Neuronal stem cell (in vitro differentiated cells): ENCODE data around the gene OR1M1.

Source experiments
- DNase-seq: peaks from one replicate; pipeline ENCODE4 v3.0.0-alpha.2; 2013; ENCODE audit warnings: low spot score
- H2AFZ ChIP-seq: one replicate; pipeline ENCODE4 v1.6.1; 2013; ENCODE audit warnings: mild to moderate bottlenecking, low read length, inconsistent platforms
- H2AK5ac ChIP-seq: 2 replicates; pipeline ENCODE4 v1.6.1; 2013; ENCODE audit warnings: low read depth, mild to moderate bottlenecking, inconsistent platforms, low read length, moderate library complexity, mixed read lengths
- H2BK120ac ChIP-seq: 2 replicates; pipeline ENCODE4 v1.6.1; 2013; ENCODE audit warnings: low read depth, mild to moderate bottlenecking, inconsistent platforms, low read length, moderate library complexity, mixed read lengths
- H2BK12ac ChIP-seq: one replicate; pipeline ENCODE4 v1.6.1; 2013; ENCODE audit warnings: low read length, inconsistent platforms
- H2BK15ac ChIP-seq: 2 replicates; pipeline ENCODE4 v1.6.1; 2013; ENCODE audit warnings: mild to moderate bottlenecking, low read length, inconsistent platforms, mixed read lengths
- H2BK5ac ChIP-seq: one replicate; pipeline ENCODE4 v1.6.1; 2013; ENCODE audit warnings: inconsistent platforms, mild to moderate bottlenecking, low read length, moderate library complexity
- H3K14ac ChIP-seq: one replicate; pipeline ENCODE4 v1.6.1; 2013; ENCODE audit warnings: low read length, inconsistent platforms
- H3K18ac ChIP-seq: 2 replicates; pipeline ENCODE4 v1.6.1; 2013; ENCODE audit warnings: low read length, inconsistent platforms
- H3K23ac ChIP-seq: 2 replicates; pipeline ENCODE4 v1.6.1; 2013; ENCODE audit warnings: low read depth, mild to moderate bottlenecking, mixed read lengths, low read length, inconsistent platforms; ENCODE audit not compliant: poor library complexity
- H3K27ac ChIP-seq: replicated peaks from 3 replicates; pipeline ENCODE4 v1.5.1; 2013; ENCODE audit warnings: low read length, inconsistent platforms
- H3K27me3 ChIP-seq, 3 experiments: 2 replicates each; pipeline ENCODE4 v1.6.1; 2013; ENCODE audit warnings: low read length in 3 of 3, mild to moderate bottlenecking in 2 of 3, inconsistent platforms in 1 of 3, low read depth in 1 of 3, mixed read lengths in 1 of 3, moderate library complexity in 1 of 3; ENCODE audit not compliant: control insufficient read depth in 3 of 3, insufficient read depth in 3 of 3
- H3K36me3 ChIP-seq, 2 donors: replicated peaks in 1 of 2; 2 replicates each; pipeline ENCODE4 v1.6.1; 2013; ENCODE audit warnings: low read length in 2 of 2; ENCODE audit not compliant: control insufficient read depth in 2 of 2, insufficient read depth in 2 of 2
- H3K4ac ChIP-seq: 2 replicates; pipeline ENCODE4 v1.6.1; 2013; ENCODE audit warnings: inconsistent platforms, mild to moderate bottlenecking, low read length, moderate library complexity
- H3K4me1 ChIP-seq, 2 donors: 1 replicate in 1 of 2; 2 replicates in 1 of 2; pipeline ENCODE4 v1.6.1; 2013; ENCODE audit warnings: low read length in 2 of 2, low read depth in 1 of 2; ENCODE audit not compliant: control insufficient read depth in 2 of 2, insufficient read depth in 1 of 2
- H3K4me2 ChIP-seq: one replicate; pipeline ENCODE4 v1.6.1; 2013; ENCODE audit warnings: mild to moderate bottlenecking, low read length, inconsistent platforms; ENCODE audit not compliant: insufficient read depth, poor library complexity, severe bottlenecking
- H3K4me3 ChIP-seq, 2 donors: 2 replicates each; pipeline ENCODE4 v1.5.1; 2013; ENCODE audit warnings: low read length in 2 of 2, mild to moderate bottlenecking in 2 of 2, inconsistent platforms in 1 of 2, moderate library complexity in 1 of 2
- H3K79me1 ChIP-seq: one replicate; pipeline ENCODE4 v1.6.1; 2013; ENCODE audit warnings: low read depth, mild to moderate bottlenecking, inconsistent platforms, low read length, moderate library complexity
- H3K9ac ChIP-seq: one replicate; pipeline ENCODE4 v1.6.1; 2013; ENCODE audit warnings: mild to moderate bottlenecking, low read depth, low read length, inconsistent platforms; ENCODE audit not compliant: poor library complexity
- H3K9me3 ChIP-seq, 2 donors: replicated peaks in 1 of 2; 2 replicates each; pipeline versions ENCODE3 to v1.6.1; 2013; ENCODE audit warnings: low read length in 2 of 2, mild to moderate bottlenecking in 2 of 2, inconsistent platforms in 1 of 2, low read depth in 1 of 2, mixed read lengths in 1 of 2, moderate library complexity in 1 of 2; ENCODE audit not compliant: control insufficient read depth in 2 of 2, insufficient read depth in 1 of 2
- H4K8ac ChIP-seq: one replicate; pipeline ENCODE4 v1.6.1; 2013; ENCODE audit warnings: low read depth, mild to moderate bottlenecking, inconsistent platforms, low read length, moderate library complexity
- H4K91ac ChIP-seq: one replicate; pipeline ENCODE4 v1.6.1; 2013; ENCODE audit warnings: low read length, low read depth, mild to moderate bottlenecking, inconsistent platforms; ENCODE audit not compliant: poor library complexity
- WGBS, 2 donors: extraction: QIAGEN DNeasy Blood & Tissue Kit; methylation state at CpG; one replicate each; pipeline ENCODE4 v1.1.7; 2013; ENCODE audit warnings: missing lambda C conversion rate in 2 of 2, mixed read lengths in 1 of 2; ENCODE audit not compliant: insufficient read length in 2 of 2, insufficient replicate concordance in 1 of 2; ENCODE audit errors: extremely low coverage in 2 of 2; 5-methylcytosine and 5-hydroxymethylcytosine counted together

The OR1M1 gene

DNA sequence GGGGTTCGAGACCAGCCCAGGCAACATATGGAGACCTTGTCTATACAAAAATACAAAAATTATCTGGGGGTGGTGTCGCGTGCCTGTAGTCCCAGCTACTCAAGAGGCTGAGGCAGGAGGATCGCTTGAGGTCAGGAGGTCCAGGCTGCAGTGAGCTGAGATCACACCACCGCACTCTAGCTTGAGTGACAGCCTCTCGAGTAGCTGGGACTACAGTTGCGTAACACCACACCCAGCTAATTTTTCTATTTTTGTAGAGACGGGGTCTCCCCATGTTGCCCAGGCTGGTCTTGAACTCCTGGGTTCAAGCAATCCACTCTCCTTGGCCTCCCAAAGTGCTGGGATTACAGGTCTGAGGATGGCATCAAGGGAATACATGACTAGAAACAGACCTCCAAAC, 45.8 kb upstream of the OR1M1 start:
- no peaks in the 10 kb centered on the region for H3K79me1 ChIP-seq
- H3K14ac ChIP-seq: peak overlapping the region; percentile 63
- H2BK15ac ChIP-seq: no peak overlapping the region
- no peak overlapping the region for H2AFZ ChIP-seq
- H3K36me3 ChIP-seq: no peaks in the 10 kb centered on the region
- H3K18ac ChIP-seq: no peak overlapping the region
- no CpG with 5 or more reads among the region's 8 CpGs for WGBS, 2 donors
- no peak overlapping the region for H2BK5ac ChIP-seq
- no peak for DNase-seq
- no peak overlapping the region for H4K8ac ChIP-seq
- H3K23ac ChIP-seq: no peak overlapping the region
- no peak overlapping the region for H3K4ac ChIP-seq
- H3K9ac ChIP-seq: no peak overlapping the region
- no peak overlapping the region for H3K27ac ChIP-seq
- no peak overlapping the region for H3K4me2 ChIP-seq
- H3K4me1 ChIP-seq: peaks cover 0 to 3% of the 10 kb centered on the region in 2 donors
- no peak overlapping the region for H3K4me3 ChIP-seq
- H4K91ac ChIP-seq: no peak overlapping the region
- no peak overlapping the region for H2BK12ac ChIP-seq
- no peaks in the 10 kb centered on the region for H3K27me3 ChIP-seq
- H2BK120ac ChIP-seq: no peak overlapping the region
- no peaks in the 10 kb centered on the region for H3K9me3 ChIP-seq
- no peak overlapping the region for H2AK5ac ChIP-seq

DNA sequence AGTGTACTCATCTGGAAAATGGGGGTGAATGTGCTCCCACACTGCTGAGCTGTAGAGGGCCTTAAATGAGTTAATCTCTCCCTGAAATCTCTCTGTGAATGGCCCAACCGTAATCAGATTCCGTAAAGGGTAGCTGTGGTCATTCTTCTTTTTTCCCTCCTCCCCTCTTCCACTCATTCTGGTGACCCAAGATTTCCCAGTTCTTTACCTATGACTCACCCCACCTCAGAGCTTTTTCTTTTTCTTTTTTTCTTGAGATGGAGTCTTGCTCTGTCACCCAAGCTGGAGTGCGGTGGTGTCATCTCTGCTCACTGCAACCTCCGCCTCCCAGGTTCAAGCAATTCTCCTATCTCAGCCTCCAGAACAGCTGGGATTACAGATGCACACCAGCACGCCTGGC, 43.3 kb upstream of the OR1M1 start:
- no peak overlapping the region for H2BK12ac ChIP-seq

DNA sequence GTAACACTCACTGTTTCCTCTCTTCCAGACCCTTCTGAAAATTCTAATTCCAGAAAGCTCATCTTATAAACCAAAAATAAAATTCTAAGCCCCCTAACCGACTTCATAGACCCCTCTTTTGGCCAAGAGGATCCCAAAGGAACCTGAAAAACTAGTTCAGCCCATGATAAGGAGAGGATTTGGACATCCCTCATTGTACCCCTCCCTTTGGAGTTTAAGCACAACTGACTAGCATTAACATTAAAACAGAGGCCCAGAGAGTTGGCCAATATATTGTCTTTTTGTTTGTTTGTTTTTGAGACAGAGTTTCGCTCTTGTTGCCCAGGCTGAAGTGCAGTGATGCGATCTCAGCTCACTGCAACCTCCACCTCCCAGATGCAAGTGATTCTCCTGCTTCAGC, 42.4 kb upstream of the OR1M1 start:
- H3K27ac ChIP-seq: no peak overlapping the region
- H3K27me3 ChIP-seq: no peaks in the 10 kb centered on the region
- H2BK15ac ChIP-seq: no peak overlapping the region
- no peaks in the 10 kb centered on the region for H3K9me3 ChIP-seq
- no peak overlapping the region for H4K91ac ChIP-seq
- H2BK120ac ChIP-seq: no peak overlapping the region
- H2AFZ ChIP-seq: no peak overlapping the region
- H2BK5ac ChIP-seq: no peak overlapping the region
- no peak overlapping the region for H3K14ac ChIP-seq
- H3K18ac ChIP-seq: no peak overlapping the region
- no peaks in the 10 kb centered on the region for H3K36me3 ChIP-seq
- H3K4me1 ChIP-seq: peaks cover 0 to 3% of the 10 kb centered on the region in 2 donors
- H3K23ac ChIP-seq: no peak overlapping the region
- H3K4ac ChIP-seq: no peak overlapping the region
- no peak overlapping the region for H3K9ac ChIP-seq
- H2AK5ac ChIP-seq: no peak overlapping the region
- H2BK12ac ChIP-seq: no peak overlapping the region
- WGBS, 2 donors: no CpG with 5 or more reads among the region's 3 CpGs
- no peak overlapping the region for H3K4me3 ChIP-seq
- no peaks in the 10 kb centered on the region for H3K79me1 ChIP-seq
- H3K4me2 ChIP-seq: no peak overlapping the region
- no peak overlapping the region for H4K8ac ChIP-seq
- no peak for DNase-seq

More for the DNA sequence above, 43.3 kb upstream of the OR1M1 start:
- no peak overlapping the region for H2BK120ac ChIP-seq
- DNase-seq: no peak
- no peak overlapping the region for H4K8ac ChIP-seq
- H3K27ac ChIP-seq: no peak overlapping the region
- no peaks in the 10 kb centered on the region for H3K79me1 ChIP-seq
- H3K14ac ChIP-seq: no peak overlapping the region
- H3K4me1 ChIP-seq: peaks cover 0 to 3% of the 10 kb centered on the region in 2 donors
- H3K9ac ChIP-seq: no peak overlapping the region
- H3K36me3 ChIP-seq: no peaks in the 10 kb centered on the region
- WGBS, 2 donors: no CpG with 5 or more reads among the region's 5 CpGs
- no peak overlapping the region for H3K23ac ChIP-seq
- H3K4me2 ChIP-seq: no peak overlapping the region
- H4K91ac ChIP-seq: no peak overlapping the region
- H2BK5ac ChIP-seq: no peak overlapping the region
- H3K27me3 ChIP-seq: no peaks in the 10 kb centered on the region
- H2AK5ac ChIP-seq: no peak overlapping the region
- H3K4ac ChIP-seq: no peak overlapping the region
- H3K4me3 ChIP-seq: no peak overlapping the region
- no peak overlapping the region for H3K18ac ChIP-seq
- H2AFZ ChIP-seq: no peak overlapping the region
- no peaks in the 10 kb centered on the region for H3K9me3 ChIP-seq
- H2BK15ac ChIP-seq: no peak overlapping the region

DNA sequence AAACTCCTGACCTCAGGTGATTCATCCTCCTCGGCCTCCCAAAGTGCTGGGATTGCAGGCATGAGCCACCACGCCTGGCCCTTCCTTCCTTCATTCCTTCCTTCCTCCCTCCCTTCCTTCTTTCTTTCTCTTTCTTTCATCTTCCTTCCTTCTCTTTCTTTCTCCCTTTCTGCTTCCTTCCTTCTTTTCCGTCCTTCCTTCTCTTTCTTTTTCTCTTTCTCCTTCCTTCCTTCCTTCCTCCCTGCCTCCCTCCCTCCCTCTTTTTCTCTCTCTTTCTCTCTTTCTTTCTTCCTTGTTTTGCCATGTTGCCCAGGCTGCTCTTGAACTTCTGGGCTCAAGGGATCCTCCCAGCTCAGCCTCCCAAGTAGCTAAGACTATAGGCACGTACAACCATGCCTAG, 40.2 kb upstream of the OR1M1 start:
- Histone ChIP-seq H3K4ac (no peak overlapping the region), H3K4me2 (no peak overlapping the region), H3K23ac (no peak overlapping the region), H3K14ac (no peak overlapping the region), H2BK15ac (no peak overlapping the region), H2BK120ac (no peak overlapping the region), H2BK5ac (no peak overlapping the region), H2AFZ (no peak overlapping the region), H3K36me3 (no peaks in the 10 kb centered on the region), H3K79me1 (no peaks in the 10 kb centered on the region), H3K4me1 (no peaks in the 10 kb centered on the region), H2AK5ac (no peak overlapping the region), H3K27me3 (no peaks in the 10 kb centered on the region), H3K27ac (no peak overlapping the region), H2BK12ac (no peak overlapping the region), H4K91ac (no peak overlapping the region), H3K9me3 (no peaks in the 10 kb centered on the region), H3K9ac (no peak overlapping the region), H3K18ac (no peak overlapping the region), H3K4me3 (no peak overlapping the region), H4K8ac (no peak overlapping the region)
- DNase-seq: no peak
- 100% methylated on average over 1 of the region's 4 CpGs; no CpG with 5 or more reads in 1 of the 2 donors for WGBS, 2 donors
